DOHH2 (cell line): ENCODE data around the gene DUOXA1.

Experiments
- EZH2phosphoT487 ChIP-seq: fragments of 200-600 bp; sonication (generic); IDR thresholded peaks from 2 replicates; pipeline ENCODE4 v1.6.1; 2017; ENCODE audit warnings: borderline replicate concordance, mild to moderate bottlenecking, antibody characterized with exemption, low read length, moderate library complexity, mixed read lengths
- TF ChIP-seq, protein P1 (sequence below): fragments of 200-600 bp; sonication (generic); IDR thresholded peaks from one replicate; pipeline ENCODE4 v1.5.1; 2014; ENCODE audit warnings: antibody characterized with exemption, mild to moderate bottlenecking, low read depth, low read length; ENCODE audit not compliant: poor library complexity, severe bottlenecking

DNA sequence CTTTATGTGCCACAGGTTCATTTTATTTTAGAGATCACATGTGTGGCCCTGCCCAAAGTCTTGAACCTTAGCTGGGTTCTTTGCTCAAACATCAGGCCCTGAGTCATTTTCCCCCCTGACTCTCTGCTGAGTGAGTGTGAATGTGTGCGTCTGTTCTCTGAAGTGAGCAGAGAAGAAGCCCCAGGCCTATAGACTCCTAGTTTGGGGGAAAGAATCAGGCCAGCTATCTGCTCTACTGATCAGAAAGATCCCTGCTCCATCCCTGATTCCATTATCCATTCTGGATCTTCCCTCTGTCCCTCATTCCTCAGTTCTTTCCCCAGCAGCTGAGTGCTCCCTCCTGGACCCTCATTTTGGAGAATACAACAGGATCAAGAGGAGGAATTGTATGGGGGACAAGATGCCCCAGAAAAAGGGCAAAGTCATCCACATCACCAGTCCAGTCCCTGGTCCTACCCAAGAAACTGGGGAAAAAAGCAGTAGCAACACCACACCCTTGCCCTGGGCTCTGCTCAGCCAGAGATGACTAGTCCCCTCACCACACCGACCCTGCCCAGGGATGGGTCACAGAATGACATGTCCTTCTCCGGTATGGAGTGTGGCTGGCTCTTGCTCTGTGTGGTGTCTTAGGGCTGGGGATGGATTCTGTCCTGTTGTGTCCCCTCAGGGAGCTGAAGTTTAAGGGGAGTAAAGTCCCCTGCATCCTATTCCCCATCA, 3.3 kb upstream of the DUOXA1 start:
- TF ChIP-seq, protein P1, sequence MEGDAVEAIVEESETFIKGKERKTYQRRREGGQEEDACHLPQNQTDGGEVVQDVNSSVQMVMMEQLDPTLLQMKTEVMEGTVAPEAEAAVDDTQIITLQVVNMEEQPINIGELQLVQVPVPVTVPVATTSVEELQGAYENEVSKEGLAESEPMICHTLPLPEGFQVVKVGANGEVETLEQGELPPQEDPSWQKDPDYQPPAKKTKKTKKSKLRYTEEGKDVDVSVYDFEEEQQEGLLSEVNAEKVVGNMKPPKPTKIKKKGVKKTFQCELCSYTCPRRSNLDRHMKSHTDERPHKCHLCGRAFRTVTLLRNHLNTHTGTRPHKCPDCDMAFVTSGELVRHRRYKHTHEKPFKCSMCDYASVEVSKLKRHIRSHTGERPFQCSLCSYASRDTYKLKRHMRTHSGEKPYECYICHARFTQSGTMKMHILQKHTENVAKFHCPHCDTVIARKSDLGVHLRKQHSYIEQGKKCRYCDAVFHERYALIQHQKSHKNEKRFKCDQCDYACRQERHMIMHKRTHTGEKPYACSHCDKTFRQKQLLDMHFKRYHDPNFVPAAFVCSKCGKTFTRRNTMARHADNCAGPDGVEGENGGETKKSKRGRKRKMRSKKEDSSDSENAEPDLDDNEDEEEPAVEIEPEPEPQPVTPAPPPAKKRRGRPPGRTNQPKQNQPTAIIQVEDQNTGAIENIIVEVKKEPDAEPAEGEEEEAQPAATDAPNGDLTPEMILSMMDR, result no peak
- TF ChIP-seq EZH2phosphoT487, result no peak
